ENCODE measurements around the gene TMED5.
"Not testable (repeated sequence)": the region's sequence is repeated elsewhere in the genome, so short reads cannot be mapped to it uniquely, and the experiment has no call there.

Gene TMED5

DNA sequence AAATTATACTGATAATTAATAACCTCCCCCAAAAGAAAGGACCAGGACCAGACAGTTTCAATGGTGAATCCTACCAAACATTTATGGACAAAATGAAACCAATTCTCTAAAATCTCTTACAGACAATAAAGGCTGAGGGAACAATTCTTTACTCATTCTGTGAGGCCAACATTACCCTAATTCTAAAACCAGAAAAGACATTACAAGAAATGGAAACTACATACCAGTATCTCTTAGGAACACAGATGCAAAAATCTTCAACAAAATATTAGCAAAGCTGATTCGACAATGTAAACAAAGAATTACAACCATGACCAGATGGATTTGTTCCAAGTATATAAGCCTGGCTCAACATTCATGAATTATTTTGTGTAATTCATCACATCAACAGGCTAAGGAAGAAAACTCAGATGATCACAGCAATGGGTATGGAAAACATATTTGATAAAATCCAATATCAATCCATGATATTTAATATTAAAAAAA is 8.6 kb downstream of the TMED5 start:
- no peak for DNase-seq

DNA sequence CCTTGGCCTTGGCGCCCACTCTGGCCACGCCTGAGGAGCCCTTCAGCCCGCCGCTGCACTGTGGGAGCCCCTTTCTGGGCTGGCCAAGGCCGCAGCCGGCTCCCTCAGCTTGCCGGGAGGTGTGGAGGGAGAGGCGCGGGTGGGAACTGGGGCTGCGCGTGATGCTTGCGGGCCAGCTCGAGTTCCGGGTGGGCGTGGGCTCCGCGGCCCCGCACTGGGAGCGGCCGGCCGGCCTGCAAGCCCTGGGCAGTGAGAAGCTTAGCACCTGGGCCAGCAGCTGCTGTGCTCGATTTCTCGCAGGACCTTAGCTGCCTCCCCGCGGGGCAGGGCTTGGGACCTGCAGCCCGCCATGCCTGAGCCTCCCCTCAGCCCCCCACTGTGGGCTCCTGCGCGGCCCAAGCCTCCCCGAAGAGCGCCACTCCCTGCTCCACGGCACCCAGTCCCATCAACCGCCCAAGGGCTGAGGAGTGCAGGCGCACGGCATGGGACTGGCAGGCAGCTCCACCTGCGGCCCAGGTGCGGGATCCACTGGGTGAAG is 10.0 kb downstream of the TMED5 start:
- DNase-seq: not testable (repeated sequence)

DNA sequence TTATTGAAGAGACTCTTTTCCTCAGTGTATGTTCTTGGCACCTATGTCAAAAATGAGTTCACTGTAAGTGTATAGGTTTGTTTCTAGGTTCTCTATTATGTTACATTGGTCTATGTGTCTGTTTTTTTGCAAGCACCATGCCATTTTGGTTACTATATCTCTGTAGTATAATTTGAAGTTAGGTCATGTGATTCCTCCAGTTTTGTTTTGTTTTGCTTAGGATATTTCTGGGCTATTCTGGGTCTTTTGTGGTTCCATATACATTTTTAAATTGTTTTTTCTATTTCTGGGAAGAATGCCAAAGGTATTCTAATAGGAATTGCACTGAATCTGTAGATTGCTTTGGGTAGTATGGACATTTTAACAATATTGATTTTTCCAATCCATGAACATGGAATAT is 13.2 kb downstream of the TMED5 start:
- no peak for DNase-seq

DNA sequence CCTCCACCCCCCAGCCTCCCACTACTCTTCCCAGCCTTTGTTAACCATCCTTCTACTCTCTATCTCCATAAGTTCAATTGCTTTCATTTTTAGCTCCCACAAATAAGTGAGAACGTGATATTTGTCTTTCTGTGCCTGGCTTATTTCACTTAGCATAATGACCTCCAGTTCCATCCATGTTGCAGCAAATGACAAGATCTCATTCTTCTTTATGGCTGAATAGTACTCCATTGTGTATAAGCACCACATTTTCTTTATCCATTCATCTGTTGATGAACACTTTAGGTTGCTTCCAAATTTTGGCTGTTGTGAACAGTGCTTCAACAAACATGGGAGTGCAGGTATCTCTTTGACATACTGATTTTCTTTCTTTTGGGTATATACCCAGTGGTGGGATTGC is 14.3 kb downstream of the TMED5 start:
- DNase-seq: not testable (repeated sequence)

DNA sequence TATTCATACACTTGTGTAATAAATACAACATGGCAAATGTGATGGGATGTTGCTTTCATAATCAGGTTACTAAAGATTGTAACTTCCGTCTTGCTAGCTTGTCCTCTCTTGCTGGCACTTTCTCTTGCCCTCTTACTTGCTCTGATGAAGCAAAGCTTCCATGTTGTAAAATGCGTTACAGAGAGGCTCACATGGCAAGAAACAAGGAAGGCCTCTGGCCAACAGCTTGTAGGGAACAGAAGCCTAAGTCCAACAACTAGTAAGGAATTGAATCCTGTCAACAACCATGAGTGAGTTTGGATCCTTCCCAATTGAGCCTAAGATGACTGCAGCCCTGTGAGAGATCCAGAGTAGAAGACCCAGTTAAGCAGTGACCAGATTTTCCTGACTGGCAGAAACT is 15.4 kb downstream of the TMED5 start:
- no peak for DNase-seq

DNA sequence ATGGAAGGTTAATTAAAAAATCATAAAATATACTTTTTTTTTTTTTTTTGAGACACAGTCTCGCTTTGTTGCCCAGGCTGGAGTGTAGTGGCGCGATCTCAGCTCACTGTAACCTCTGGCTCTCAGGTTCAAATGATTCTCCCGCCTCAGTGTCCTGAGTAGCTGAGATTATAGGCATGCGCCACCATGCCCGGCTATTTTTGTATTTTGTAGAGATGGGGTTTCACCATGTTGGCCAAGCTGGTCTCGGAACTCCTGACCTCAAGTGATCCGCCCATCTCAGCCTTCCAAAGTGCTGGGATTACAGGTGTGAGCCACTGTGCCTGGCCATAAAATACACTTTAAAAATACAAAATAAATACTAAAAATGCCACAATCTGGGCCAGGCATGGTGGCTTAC is 16.9 kb downstream of the TMED5 start:
- DNase-seq: not testable (repeated sequence)

DNA sequence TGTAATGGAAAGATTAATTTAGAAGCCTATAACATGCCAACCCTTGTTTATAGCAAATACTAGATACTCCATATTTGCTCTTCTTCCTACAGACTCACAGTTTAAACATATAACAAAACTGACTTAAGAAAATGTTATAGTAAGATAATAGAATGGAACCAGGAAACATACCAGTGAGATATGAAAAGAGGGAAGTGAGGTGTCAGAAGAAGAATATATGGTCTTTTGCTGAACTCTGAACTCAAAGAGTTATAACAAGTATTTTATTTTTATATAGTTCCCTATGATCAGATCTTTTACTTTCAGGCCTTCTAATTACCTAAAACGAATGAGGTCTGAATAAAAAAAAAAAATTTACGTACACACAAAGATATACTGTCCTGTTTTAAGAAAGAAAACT is 20.9 kb downstream of the TMED5 start:
- no peak for DNase-seq

DNA sequence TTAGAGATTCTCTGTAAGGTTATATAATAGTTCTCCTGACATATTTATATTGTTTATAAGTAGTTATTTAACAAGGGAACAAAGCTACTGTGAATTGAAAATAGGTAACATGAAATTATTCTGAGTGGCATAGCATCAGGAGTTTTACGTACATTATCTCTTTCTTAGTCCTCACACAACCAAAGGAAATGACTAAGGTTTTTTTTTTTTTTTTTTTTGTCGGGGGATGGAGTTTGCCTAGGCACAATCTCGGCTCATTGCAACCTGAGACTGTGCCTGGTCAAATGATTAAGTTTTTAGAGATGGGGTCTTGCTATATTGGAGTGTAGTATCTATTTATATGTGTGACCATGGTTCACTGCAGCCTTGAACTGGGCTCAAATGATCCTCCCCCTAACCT is 24.9 kb downstream of the TMED5 start:
- DNase-seq: no peak

DNA sequence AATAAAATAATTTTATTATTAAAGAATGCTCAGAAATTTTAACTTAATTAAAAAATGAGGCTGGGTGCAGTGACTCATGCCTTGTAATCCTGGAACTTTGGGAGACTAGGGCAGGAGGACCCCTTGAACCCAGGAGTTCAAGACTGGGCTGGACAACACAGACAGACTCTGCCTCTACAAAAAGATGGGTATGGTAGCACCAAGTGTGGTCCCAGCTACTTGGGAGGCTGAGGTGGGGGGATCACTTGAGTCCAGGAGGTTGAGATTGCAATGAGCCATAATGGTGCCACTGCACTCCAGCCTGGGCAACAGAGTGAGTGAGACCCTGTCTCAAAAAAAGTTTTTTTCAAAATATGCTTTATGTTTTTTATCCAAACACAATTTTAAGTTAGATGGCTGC is 25.3 kb downstream of the TMED5 start:
- no peak for DNase-seq

DNA sequence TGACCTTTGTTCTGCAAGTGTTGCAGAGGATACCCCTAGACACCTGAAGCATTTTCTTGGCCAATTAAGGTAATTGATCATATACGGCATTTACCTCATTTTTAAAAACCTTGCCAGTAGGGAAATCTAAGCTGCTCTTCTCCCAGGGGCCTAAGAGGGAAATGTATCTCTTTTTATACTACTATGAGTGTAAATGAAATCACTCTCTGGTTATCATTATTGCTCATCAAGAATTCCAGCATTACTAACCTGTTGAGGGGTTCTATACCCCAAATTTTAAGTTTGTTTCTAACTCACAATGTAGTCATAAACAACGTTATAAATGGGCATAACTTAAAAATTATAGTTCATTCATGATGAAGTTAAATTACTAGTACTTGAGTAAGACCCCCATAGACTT is 27.4 kb downstream of the TMED5 start:
- DNase-seq: no peak

DNA sequence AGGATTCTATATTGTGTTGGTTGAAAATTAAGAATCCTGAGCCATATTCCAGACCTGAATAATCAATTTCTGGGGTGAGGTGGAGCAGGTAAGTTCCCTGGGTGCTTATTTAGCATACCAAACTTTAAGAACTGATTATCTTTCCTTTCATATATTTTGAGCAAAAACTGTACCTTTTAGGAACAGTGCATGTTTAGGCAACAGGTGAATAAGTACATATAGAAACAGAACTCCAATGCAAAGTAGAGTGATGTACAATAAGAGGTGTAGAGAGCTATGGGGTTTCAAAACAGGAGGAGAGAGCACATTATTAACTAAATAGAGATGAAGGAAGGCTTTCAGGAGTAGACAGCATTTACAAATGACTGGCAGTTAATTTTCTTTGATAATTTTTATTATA is 28.7 kb downstream of the TMED5 start:
- DNase-seq: no peak

DNA sequence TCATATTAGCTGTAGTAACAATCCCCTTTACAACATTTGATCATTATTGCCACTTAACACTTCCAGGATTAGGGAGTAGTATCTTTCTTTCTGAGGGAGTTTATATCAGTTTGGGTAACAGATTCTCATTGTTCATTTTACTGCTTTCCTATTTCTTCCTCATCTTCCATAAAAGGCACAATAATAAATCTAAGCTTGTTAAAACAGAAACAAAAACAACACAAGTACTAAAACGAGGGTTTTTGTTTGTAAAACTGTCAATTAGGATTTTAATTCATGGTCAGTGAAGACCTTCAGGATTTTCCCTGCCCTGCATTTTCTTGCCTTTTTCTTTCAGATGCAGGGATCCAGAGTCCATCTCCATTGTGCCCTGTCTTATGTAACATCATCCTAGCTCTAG is 29.5 kb downstream of the TMED5 start:
- no peak for DNase-seq

DNA sequence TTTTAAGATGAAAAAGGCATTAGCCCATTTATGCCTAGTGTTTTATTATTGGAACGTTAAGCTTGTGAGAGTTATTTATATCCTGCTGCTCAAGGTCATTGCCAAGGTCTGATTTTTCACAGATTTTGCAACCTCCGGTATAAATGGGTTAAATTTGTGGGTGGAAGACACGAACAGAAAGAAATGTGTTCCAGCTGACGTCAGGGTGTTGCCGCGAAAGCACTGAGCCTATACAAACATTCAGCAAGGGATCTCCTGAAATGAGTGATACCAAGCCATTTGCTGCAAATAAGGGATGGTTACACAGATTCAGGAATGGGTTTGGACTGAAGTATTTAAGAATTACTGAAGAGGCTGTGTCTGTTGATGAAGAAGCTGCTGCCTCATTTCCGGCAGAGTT is 32.2 kb downstream of the TMED5 start:
- DNase-seq: no peak

DNA sequence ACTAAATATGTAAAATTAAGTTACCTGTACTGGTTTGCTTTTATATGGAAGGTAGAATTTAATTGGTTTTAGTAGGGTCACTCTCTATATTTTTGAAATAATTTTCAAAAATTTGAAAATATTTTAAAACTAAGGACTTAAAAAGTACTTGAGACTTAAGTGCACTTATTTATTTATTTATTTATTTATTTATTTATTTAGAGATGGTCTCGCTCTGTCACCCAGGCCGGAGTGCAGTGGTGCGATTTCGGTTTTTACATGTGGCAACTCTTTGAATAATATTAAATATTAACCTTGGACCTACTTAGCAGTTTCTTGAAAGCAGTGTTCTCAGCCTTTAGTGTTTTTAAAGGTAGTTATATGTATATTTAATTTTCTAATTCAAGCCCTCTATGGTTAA is 36.4 kb downstream of the TMED5 start:
- no peak for DNase-seq

DNA sequence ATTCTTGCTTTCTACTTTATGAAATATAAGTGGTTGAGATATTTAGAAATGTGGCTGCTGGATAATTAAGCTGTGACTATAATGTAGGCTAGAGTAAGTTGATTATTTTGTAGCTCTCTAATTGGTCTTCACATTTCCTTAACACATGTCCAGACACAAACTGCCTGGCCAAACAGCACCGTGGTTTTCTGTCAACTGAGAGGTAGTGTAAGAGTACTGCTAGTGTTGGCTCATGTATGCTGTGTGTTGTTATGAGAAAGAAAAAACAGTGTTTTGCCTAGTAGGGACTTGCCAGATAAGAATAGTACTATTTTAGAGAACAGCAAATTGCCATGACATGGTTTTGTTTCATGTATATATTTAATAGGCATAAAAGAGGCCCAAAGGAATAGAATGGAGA is 37.1 kb downstream of the TMED5 start:
- no peak for DNase-seq

DNA sequence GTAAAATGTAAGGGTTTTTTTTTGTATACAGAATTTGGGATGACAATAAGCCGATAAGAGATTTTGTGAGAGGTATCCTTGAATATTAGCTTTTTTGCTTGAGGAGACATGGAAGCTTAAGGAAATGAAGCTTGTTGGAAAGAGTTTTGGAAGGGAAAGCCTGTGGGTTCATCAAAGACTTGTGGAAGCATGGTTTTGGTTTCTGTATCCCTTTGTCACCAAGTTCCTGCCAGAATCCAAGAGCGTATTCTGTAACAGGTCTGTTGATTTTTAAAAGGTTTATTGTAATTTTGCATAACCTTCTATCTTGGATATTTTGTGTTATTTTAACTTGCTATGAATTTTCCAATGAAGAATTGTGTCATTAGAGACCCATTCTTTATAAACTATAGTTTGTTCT is 38.1 kb downstream of the TMED5 start:
- DNase-seq: no peak

DNA sequence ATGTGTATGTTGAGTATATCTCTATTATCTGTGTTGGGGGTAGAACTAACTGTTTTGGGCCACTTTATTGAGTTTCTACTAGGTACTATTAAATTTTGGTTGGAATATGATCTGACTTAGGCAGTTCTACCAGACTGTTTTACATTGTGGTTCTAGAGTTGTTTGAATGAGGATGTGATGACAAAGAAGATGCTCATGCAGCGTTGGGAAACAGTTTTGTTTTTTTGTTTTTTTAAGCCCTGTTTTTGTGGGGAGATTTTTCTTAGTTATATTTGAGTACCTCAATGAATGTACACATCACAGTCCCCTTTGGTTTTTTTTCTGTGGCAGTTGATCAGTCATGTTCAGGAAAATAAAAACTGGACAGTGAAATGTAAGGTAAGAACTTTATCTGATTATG is 40.1 kb downstream of the TMED5 start:
- no peak for DNase-seq

DNA sequence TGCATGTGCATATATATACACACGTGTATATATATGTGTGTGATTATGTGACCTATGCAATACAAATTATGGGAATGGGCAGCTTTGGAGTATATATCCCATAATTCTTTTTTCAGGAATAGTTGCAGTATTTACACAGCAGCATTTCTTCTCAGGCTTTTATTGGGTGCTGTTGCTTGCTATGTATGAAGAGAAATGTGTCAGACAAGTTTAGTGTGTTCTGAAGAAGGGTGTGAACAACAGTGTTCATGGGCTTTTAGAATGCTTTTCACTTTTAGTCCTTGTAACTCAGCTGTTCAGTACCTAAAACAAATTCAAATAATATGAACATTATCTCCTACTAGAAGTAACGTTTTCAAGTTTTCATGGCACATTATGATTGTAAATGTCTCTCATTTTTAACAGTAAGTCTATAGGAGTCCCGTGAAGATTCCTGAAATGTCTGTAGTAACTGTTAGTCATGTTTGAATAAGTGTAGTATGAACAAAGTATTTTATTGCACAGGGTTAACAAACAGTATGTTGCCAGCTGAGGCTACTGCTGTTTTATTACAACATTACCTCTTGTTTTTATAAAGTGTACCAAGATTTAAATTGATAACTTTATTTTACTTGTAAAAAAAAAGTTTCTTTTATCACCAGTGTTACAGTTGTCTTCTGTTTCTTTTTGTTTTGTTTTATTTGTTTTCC is 42.5 kb downstream of the TMED5 start:
- no peak for DNase-seq

DNA sequence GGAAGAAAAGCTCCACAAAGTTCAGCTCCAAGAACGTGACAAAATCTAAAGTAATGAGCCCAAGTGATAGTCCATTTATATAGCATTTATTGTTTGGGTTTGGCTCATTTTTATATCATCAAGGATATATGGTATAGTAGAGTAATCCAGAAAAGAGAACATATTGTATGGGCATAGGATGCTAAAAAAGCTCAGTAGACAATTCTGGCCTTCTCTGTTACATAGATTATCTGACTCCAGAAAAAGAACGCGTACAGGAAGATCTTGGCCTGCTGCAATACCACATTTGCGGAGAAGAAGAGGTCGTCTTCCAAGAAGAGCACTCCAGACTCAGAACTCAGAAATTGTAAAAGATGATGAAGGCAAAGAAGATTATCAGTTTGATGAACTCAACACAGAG is 43.8 kb downstream of the TMED5 start:
- DNase-seq: no peak

DNA sequence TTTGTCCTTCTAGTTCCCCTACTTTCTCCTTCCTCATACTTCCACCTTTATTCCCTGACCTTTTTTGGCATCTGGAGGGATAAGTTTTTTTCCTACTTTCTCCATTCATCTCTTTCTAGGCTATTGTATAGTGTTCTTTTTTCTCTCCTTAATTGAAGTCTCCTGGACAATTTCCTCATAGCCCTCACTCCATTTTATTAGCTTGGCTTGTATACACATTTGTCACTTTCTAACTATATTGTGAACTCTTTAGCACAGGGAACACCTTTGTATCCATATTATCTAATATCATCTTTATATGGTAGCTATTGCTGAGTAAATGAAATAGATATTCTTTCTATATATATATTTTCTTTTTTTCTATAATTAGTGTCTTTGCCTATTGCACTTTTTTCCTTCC is 47.6 kb downstream of the TMED5 start:
- DNase-seq: no peak

DNA sequence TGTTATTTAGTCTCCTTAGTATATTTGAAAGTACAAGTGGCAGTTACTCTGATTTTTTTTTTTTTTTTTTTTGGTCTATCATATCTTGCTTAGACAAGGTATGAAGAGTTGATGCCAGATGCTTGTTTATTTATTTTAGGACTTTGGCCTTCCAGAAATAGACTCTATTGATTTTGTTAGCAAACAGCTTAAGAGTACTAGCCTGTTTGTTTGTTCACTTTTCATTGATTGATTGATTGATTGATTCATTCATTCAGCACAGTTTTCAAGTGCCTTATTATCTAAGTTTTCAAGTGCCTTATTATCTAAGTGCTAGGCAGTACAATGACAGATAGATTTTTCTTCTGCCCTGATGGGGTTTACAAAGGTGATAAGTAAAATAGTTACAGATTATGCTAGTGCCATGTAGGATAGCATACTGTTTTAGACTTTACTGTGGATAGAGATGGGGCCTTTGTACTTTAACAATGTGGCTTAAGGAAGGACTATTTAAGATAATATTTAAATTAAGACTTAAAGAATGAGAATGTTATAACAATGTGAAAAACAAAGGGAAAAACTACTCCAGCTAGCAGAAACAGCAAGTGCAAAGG is 50.6 kb downstream of the TMED5 start:
- no peak for DNase-seq

DNA sequence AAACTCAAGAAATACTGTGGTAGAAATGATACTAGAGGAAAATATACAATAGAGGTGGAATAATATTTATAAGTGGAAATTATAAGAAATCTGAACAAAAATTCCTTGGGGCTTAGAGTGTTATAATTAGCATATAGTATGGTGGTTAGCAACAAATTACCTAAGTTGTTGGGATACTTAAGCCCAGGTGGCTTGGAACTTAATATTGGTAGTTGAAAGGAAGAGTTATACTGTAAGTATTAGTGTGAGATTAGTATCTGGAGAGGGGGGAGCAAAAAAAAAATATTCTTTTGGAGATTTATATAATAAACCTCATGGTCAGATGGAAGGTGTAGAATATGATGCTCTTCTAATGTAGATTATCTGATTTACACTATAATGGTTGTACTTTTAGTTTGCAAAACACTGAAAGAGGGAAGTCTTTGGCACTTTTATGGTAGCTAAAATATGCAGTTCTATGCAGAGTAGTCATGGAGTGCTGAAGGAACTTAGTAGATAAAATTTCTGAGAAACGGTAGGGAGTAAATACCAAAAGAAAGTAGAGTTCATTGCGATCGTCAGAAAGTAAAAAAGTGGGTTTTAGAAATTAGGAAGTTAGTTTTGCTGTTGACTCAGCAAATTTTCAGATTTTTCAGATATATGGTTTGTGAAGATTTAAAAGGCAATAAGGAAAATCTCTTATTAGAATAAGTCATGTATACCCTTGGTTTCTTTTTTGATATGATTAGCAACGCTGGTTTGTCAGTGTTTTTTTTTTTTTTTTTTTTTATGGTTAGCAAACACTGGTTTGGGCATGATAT is 55.5 kb downstream of the TMED5 start:
- no peak for DNase-seq

DNA sequence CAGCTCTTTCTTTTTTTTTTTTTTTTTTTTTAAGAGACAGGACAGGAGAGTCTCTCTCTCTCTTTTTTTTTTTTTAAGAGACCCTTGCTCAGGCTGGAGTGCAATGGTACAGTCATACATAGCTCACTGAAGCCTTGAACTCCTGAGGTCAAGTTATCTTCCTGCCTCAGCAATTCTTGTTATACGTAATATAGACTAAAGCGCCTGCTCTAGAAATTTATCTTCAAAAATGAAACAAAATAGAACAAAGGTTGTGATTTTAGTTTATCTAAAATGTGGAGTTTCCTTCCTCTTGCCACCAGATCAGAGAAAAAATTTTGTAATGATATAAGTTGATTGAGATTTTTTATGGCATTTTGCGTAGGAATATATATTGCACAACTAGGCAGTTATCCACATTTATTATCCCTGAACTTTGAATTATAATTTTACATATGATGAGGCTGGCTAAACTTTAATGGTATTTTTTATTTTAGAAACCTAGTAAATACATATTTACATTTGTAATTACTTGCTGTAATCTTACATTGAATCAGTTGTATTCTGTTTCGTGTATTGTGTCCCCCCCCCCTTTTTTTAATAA is 56.9 kb downstream of the TMED5 start:
- DNase-seq: no peak

DNA sequence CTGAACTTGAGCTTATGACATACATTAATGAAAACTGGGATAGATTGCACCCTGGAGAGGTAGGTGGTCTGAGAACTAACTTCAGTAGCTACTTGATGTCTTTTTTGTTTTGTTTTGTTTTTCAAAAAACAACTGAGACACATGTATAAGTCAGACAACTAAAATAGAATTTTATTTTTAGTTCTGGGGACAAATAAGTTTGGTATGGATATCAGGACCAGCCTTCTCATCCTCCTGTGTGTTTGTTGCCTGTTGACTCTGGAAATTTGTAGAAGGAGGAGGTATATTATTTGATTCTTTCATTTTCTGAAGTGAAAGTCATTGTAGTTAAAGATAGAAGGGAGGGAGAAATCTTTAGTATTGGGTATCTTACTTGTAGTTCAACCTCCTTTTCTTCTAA is 59.6 kb downstream of the TMED5 start:
- DNase-seq: no peak

Measured in NCI-H1694 (cell line).